22Rv1 (cell line): ENCODE measurements around the gene NPAS4.

Experiments
- CTCF ChIP-seq: fragments of 450-650 bp; IDR thresholded peaks from 2 replicates; pipeline ENCODE4 v1.5.1; 2017; ENCODE audit warnings: mild to moderate bottlenecking
- ZFX ChIP-seq: fragments of 450-650 bp; IDR thresholded peaks from 2 replicates; pipeline ENCODE4 v1.6.1; 2017; ENCODE audit warnings: antibody characterized with exemption, borderline replicate concordance

- no peak for TF ChIP-seq CTCF
- TF ChIP-seq ZFX = no peak
Measured at GRCh38 chr11:66465373-66466224, 44.8 kb downstream of the NPAS4 start.
